Measurements from ENCODE around the gene ADGRB2.

ADGRB2 gene

DNA sequence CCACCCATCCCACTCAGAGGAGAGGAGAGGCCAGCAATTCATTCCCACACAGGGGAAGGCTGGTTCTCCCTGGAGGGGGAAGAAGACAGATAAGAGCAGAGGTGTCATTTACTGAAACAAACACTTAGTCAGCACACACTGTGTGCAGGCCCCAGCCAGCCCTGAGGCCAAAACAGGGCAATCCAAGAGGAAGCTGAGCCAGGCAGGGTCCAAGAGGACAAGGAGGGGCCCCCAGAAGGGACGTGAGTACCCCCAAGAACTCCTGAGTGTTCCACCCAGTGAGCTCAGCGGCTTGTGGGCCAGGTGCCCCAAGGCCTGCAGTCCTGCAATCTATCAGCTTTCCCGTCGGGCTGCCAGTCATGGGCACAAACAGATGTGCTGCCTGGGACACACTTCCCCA, 15.8 kb downstream of the ADGRB2 start:
- no peak for DNase-seq

DNA sequence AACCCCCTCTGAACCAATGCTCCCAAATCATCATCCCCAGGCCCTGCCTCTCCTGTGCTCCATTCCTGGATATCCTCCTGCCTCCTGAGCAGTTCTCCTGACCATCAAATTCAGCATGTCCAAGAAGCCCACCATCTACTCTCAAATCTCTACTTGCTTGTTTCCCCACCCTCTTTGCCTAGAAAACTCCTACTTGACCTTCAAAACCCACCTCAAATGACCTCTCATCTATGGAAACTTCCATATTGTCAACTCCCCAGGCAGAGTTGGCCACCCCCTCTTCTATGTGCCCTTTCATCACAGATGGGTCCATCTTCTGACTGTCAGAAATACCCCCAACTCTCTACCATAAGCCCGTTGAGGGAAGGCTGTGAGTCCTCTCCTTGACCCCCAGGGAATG, 16.8 kb downstream of the ADGRB2 start:
- no peak for DNase-seq

DNA sequence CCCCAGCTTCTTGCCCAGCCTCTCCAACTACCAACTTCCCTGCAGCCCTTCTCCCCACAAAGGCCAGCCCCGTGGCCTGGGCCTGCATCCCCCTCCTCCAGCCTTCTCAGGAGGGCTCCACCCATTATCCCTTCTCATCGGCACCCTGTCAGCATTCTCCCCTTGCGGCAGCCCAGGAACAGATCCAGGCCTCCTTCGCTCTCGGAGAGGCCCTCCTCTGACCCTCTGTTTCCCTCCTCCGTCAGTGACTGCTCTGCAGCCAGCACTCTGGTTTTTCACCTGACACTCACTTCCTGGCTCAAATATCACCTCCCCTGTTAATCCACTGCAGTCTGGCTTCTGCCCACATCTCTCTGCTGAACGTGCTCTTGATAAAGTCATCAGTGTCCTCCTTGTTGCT, 17.5 kb downstream of the ADGRB2 start:
- no peak for DNase-seq

DNA sequence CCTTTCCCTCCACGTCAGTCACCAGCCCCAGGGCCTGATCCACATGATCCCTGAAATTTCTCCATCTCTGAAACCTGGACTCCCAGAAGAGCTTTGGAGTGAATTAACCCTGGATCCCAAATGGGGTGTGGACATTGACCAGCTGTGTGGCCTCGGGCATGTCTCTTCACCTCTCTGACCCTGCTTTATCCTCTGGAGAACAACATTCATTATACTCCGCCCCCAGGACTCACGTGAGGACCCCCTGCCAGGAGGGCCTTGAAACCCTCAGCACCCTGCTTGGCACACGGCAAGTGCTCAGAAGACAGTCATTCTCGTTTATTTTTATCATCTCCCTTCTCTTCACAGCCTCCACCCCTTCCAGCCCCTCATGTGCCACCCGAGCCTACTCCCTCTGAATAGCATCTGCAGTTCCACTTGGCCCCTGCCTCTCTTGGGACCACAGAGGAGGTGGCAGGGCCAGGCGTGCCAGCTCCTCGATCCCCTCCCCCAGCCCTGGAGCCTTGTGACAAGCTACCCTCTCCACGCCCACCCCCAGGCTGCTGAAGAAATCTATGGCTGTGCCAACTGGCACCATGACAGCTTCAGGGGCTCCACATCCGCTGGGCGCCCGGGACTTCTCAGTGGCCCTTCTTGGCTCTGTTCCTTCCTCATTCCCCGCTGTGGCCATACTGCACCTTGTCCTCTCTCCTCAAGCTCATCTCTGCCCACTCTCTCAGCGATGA, 18.0 kb downstream of the ADGRB2 start:
- no peak for DNase-seq

DNA sequence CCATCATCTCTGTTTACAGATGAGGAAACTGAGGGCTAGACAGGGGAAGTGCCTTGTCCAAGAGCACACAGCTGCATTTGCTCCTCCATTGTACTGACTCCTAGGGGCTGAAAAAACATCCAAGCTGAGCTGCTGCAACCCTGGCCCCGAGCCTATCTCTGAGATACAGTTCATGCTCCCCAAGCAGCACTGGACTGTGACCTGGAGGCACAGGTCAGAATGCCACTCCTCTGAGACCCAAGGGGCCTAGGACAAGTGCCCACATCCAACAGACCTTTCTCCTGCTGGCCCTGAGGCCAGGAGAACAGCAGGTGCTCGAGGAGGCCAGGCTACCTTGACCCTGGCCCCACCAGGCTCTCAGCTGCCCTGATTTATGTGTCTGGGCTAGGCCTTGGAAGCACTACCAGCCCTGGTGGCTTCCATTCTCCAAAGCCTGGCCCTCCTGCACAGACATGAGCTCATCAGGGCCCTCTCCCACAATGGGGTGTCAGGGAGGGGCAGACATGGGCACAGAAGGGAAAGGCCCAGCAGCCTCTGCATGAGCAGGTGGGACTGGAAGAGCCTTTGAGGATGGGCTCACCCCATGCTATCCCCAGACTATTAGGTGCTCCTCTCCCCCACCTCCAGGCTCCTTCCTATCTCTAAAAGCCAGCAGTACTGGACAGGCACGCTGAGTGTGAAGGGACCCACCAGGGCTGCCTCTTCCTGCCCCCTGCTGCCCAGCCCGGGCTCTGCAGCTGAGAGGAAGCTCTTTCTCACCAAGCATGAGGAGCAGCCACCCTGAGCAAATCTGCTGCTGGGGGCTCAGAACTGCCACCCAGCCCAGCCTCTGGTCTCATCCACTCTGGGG, 18.8 kb downstream of the ADGRB2 start:
- DNase-seq: no peak

DNA sequence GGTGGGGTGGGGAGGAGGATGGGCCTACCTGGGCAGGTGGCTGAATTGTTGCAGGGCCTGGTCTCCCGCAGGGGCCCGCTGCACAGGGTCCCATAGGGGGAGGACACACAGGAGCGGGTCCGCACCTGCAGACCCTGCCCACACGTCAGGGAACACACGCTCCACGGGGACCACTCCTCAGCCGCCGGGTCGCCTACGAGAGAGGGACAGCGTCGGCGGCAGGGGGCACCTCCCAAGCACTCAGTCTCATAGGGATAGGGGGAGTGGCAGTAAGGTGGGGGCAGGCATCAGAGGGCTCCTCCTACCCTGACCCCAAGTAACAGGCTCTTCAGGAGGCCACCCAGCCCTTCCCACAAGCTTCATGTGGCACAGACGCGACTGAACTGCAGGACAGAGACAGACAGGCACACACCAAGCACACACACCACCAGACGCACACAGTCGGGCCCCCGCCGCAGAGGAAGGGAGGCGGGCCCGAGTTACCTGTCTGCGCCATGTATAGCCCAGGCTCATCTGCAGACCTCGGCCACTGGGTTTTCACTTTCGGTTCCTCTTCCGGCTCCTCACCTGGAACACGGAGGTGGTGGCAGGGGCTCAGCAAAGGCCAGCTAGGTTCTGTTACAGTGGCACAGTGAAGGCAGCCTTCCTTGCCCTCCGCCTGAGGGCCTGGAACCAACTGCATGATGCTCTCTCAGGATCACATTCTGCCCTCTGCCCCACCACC, 19.8 kb downstream of the ADGRB2 start:
- DNase-seq: no peak

DNA sequence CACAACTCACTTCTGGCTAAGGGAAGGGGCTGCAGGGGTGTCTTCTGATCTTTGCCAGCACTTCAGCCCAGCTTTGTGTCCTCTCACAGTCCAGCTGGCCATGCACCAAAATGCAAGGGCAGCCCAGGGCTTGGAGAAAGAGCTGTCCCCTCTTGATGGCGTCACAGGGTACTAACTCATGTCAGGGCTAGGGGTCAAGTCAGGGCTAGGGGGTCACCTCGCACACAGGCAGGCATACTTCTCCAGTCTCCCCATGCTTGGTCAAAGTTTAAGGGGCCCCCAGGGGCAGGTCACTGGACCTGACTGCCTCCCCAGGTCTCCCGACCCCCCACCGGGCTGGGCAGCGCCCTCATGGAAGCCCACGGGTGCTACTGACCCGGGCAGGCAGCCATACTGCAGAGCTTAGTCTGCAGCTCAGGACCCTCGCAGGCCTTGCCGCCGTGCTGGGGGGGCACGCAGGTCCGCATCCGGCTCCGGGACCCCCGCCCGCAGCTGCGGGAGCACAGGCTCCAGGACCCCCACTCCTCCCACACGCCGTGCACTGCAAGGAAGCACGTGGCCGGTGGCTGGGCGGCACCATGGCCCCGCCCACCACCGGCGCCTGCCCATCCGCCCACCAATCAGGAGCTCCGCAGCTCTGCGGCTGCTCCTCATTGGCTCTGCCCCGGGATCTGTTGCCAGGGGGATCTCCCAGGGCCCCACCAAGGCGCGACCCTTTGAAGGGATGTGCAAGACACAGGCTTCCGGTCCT, 21.5 kb downstream of the ADGRB2 start:
- no peak for DNase-seq

DNA sequence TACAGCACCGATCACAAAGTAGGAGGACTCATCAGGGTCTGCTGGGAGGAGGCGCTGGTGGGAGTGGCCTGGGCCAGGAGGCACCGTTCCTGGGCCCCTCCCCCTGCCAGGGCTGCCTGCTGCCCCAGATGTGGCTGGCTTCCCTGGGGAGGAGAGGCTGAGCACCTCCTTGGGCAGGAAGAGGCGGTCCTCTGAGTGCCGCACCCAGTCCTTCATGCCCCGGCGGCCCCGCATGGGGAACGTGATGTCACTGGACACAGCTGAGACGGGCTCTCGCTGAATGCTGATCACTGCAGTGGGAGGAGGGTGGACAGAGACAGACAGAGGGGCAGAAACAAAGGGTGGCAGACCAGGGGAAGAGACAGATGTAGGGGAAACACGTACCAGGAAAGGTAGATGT, 24.8 kb downstream of the ADGRB2 start:
- DNase-seq: no peak

DNA sequence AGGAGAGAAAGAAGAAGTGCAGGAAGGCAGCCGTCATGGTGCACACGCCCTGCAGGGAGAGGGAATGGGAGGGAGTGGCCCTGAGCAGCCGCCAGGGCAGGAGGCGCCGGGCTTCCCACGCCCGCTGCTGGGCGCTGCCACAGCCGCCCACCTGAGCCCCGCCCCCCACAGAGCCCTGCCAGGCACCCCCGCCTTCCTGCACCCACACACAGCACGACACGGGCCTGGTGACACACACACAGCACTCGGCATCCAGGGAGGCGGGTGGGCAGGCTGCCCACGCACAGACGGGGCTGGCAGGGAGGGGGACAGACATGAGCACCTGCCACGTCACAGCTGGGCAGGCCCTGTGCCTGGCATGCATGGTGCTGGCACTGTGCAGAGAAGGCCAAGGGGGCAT, 27.5 kb downstream of the ADGRB2 start:
- no peak for DNase-seq

DNA sequence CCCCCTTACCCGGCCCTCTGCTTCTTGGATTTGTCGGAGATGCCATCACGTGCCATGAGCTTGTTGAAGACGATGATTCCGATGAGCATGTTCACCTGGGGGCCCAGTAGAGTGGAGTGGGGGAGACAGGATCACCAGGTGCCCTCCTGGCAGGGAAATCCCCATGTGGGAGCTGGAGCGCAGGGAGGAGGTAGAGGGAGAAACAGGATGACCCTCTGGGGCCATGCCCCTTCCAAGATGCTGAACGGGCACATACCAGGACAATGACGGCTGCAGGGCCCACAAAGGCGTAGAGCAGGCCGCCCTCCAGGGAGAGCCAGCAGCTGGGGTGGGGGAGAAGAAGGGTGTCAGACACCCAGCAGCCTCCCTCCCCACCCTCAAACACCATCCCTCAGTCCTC, 28.6 kb downstream of the ADGRB2 start:
- DNase-seq: no peak

DNA sequence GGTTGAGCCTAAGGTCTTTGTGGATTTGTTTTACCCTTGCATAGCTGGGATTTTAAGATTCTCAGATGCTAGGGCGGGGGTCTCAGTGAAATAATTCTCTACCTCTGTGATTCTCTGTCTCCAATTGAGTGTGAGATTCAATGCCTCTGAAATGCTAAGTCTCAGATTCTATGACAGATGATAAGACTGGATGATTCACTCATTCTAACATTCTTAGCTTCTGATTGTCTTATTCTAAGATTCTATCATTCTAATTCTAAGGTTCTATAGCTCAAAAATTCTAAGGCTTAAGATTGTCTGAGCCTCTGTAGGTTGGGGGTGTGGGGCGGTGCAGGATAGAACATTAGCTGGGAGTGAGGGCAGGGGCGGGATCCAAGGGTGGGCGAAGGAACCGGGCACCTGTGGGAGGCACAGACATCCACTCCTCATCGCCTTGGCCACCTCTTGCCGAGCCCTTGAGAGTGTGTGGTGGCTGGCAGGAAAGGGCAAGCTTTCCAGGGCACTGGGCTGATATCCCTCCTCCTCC, 29.5 kb downstream of the ADGRB2 start:
- DNase-seq: no peak

DNA sequence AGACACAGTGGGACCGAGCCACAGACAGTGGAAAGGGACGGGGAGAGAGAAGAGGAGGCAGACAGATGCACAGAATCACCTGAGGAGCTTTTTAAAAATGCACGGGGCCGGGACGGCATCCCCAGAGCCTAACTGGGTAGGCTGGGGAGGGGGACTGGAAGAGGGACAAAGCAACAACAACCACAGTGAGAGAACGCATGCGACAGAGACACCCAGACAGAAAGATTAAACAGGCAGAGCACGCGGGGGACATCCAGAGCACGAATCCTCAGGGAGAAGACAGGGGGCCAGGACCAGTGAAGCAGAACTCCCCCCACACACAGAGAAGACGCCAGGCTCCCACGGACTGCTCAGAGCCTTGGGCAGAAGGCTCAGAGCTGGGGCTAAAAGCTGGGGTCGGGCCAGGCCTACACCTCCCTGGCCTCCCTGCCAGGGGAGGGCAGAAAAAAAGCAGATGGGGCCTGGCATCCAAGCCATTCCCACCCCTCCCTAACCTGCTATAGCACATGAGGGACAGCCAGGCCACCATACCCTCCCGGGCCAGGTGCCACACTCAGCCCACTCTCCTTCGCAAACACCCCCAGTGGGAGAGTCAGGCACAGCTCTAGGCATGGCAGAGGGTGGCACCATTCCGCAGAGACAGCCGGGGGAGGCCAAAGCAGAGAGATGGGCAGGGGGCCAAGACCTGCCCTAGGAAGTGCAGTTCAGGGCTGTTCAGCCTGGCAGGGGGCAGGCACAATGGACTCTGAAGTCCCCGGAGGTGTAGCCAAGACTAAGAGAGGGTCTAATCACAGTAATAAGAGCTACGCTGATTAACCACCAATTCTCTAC, 30.5 kb downstream of the ADGRB2 start:
- no peak for DNase-seq

DNA sequence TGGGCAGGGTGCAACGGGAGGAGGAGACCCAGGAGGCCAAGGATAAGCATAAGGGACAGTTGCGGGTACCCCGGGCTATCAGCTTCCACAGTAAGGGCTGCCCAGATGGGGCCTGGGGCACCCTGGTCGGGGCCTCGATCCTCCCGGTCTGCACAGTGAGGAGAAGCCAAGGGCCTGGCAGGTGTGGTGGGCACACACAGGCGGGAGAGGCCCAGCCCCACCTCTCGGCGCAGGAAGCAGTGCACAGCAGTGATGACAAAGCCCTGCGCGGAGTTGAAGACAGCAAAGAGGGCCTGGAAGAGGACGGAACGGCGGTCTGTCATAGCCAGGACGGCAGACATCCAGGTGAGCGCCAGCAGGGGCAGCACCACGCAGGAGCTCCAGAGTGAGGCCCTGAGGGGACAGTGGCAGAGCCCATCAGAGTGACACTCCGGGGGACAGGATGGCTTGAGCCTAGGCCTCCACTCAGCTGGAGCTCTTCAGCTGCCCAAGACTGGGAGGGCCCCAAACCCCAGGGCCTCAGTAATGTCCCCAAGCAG, 31.3 kb downstream of the ADGRB2 start:
- DNase-seq: no peak

DNA sequence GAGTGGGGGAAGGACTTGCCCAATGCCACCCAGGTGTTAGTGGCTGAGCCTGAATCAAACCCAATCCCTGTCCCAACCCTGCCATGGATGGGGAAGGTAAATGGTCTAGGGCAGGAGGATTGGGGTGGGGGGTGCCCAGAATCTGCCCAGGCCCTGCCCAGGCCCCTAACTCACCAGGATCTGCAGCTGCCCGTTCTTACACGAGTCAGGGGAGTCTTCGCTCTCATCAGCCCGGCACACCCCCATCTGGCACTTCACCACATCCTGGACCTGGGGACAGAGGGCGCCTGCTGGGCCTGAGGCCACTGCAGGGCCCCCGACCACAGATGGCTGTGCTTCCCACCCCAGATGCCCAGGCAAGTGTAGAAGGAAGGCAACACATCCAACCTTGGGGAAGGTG, 31.8 kb downstream of the ADGRB2 start:
- DNase-seq: no peak

DNA sequence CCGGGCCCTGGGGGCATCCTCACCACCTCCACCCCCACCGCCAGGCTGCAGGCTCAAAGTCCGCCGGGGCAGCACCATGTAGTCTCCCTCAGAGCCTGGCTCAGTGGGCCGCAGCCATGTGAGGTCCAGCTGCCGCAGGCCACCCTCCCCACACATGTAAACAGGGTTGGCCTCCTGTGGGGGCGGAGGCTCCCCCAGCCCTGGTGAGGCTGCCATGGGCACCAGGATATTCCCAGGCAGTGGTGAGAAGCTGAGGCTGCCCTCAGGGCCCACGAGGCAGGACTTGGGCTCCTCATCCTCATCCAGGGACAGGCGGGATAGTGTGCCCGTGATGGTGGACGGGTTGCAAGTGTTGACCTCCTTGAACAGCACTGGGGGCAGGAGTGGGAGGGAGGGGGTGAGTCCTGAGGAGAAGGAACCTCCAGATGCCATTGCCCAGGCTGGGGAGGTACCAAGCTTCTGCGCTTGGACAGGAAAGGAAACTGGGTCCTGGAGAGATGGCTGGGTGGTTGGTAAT, 33.0 kb downstream of the ADGRB2 start:
- no peak for DNase-seq

DNA sequence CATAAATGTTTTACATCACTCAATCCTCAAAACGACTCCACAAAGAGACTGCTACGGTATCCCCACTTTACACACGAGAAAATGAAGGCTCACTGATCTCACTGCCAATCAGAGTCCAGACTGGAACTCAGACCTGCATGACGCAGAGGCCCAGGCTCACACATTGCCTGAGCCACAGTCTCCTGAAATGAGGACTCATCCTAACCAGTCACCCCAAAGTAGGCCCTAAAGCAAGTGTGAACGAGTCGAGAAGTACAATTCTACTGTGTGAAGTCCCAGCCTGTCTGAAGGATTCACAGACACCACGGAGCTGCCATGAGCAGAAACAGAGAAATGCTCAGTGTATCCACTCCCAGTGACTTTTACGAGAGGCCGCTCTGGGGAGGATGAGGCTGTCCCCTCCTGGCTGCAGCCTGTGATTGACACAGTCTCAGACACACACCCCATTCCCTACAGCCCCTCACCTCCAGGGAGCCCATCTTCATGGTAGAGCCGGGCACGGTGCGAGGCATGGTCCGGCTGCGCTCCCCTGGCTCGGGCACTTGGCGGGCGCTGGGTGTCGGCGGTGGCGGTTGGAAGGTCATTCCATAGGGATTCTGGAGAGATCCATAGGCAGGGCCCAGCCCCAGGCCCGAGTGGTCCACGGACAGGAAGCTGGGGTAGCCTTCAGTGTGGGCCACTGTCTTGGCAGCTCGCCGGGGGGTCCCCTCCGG, 33.6 kb downstream of the ADGRB2 start:
- DNase-seq: no peak

DNA sequence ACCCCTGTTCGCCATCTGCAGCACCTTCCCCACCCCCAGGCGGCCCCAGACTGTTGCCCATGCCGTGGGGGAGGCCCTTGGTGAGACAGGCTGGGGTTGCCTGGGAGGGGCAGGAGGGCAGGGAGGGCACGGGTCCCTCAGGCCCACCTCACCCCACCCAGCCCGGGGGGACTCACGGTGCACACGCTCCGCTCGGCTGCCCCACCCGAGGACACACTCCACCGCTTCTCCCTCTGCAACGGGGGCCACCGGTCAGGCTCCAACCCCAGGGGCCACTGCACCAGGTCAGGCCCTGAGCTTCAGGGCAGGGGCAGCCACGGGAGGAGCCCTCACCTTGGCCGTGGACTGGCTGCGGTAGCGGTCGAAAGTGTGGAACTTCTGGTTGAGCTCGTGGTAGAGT, 36.3 kb downstream of the ADGRB2 start:
- no peak for DNase-seq

DNA sequence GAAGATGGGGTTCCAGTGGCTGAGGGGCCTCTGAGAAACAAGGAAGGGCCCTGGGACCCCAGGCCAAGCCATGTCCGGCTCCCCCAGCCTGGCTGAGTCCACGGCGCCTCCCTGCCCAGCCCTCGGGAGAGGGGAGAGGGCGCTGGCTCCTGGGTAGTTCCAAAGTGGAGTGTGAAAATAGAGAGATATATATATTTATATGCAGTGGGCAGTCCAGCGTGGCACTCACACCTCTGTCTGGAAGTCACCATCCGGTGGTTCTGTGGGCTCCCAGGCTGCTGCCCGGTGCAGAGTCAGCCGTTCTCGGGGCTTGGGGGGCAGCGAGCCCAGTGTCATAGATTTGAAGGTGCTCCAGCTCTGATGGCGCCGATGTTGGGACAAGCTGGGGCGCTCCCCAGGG, 36.9 kb downstream of the ADGRB2 start:
- no peak for DNase-seq

DNA sequence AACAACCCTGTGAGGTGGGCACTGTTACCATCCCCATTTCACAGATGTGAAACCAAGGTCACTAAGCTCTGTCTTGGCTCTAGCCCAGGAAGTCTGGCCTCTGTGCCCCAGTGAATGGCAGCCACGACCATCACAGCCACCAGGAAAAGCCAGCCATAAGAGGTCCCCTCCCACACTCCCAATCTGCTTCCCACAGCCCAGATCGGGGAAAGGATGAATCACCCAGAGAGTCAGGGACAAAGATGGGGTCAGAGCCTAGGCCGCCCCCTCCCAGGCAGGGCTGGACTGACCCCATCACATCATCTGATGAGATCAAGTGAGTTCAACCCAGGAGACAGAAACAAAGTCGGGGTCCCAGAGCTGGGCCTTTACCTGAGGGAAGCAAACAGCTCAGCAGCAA, 37.4 kb downstream of the ADGRB2 start:
- no peak for DNase-seq

DNA sequence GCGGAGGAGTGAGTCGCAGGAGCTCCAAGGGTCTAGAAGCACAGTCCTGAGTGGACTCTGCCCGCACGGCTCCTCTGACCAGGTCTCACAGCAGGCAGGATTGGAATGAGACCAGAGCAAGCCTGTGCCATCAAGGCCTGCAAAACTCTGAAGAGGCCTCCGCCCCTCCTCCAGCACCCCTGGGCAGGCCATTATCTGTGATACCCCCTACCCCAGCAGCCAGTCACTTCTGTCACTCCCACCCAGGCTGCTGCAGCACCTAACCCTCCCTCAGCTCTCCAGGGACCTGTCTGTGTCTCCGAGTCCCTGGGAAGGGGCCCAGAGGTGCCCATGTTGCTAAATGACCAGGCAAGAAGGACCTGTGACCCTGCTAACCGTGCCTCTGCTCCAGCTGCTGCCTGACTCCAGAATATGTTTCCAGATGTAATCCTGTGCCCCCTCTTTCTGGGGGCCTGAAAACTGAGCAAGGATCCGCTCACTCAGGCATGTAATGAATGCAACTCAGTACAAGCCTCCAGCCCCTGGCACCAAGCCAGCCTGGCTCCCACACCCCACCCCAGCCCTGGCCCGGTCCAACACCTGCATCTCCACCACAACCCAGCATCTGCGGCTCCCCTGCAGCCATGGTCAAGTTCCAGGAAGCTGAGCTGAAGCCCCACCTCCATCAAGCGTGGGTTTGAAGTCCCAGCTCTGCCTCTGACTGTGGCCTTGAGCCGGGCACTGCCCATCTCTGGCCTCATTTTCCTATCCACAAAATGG, 38.2 kb downstream of the ADGRB2 start:
- DNase-seq: no peak

All from SIG-M5 (cell line).